ENCODE measurements around the gene ISOC1. TPM values are rescaled to one million over a fixed set of nuclear protein-coding genes. Genes with fewer than 3 reads are reported as not detected.
A peak's percentile ranks its signal among the peaks of the same experiment; 100 is the strongest.

Gene ISOC1
- polyA plus RNA-seq (ENCODE audit: insufficient read depth in 1 of 5, insufficient read length in 5 of 5, low replicate concordance in 1 of 5), result 10 to 100 TPM; 41.2 to 49.5 (median 44.3) TPM
- long read RNA-seq, donor 1, transcript ISOC1-201 (5 exons, 1,940 nt), result major isoform, 36 of 36 reads
- long read RNA-seq, donor 1, partial matches to known transcripts, result 0 of 36 reads
- long read RNA-seq, donor 1, other reads (novel, unspliced or antisense), result 0 of 36 reads
- long read RNA-seq, donor 2, transcript ISOC1-201 (5 exons, 1,940 nt), result major isoform, 14 of 14 reads
- long read RNA-seq, donor 2, partial matches to known transcripts, result 0 of 14 reads
- long read RNA-seq, donor 2, other reads (novel, unspliced or antisense), result 0 of 14 reads
- long read RNA-seq, donor 3, transcript ISOC1-201 (5 exons, 1,940 nt), result major isoform, 24 of 24 reads
- long read RNA-seq, donor 3, partial matches to known transcripts, result 0 of 24 reads
- long read RNA-seq, donor 3, other reads (novel, unspliced or antisense), result 0 of 24 reads
- long read RNA-seq, donor 4, transcript ISOC1-201 (5 exons, 1,940 nt), result major isoform, 19 of 19 reads
- long read RNA-seq, donor 4, partial matches to known transcripts, result 0 of 19 reads
- long read RNA-seq, donor 4, other reads (novel, unspliced or antisense), result 0 of 19 reads
- long read RNA-seq, donor 5, transcript ISOC1-201 (5 exons, 1,940 nt), result major isoform, 34 of 34 reads
- long read RNA-seq, donor 5, partial matches to known transcripts, result 0 of 34 reads
- long read RNA-seq, donor 5, other reads (novel, unspliced or antisense), result 0 of 34 reads
- long read RNA-seq, donor 6, transcript ISOC1-201 (5 exons, 1,940 nt), result major isoform, 34 of 34 reads
- long read RNA-seq, donor 6, partial matches to known transcripts, result 0 of 34 reads
- long read RNA-seq, donor 6, other reads (novel, unspliced or antisense), result 0 of 34 reads
- long read RNA-seq, donor 7, transcript ISOC1-201 (5 exons, 1,940 nt), result major isoform, 27 of 27 reads
- long read RNA-seq, donor 7, partial matches to known transcripts, result 0 of 27 reads
- long read RNA-seq, donor 7, other reads (novel, unspliced or antisense), result 0 of 27 reads
- long read RNA-seq, donor 8, transcript ISOC1-201 (5 exons, 1,940 nt), result major isoform, 7 of 7 reads
- long read RNA-seq, donor 8, partial matches to known transcripts, result 0 of 7 reads
- long read RNA-seq, donor 8, other reads (novel, unspliced or antisense), result 0 of 7 reads

DNA sequence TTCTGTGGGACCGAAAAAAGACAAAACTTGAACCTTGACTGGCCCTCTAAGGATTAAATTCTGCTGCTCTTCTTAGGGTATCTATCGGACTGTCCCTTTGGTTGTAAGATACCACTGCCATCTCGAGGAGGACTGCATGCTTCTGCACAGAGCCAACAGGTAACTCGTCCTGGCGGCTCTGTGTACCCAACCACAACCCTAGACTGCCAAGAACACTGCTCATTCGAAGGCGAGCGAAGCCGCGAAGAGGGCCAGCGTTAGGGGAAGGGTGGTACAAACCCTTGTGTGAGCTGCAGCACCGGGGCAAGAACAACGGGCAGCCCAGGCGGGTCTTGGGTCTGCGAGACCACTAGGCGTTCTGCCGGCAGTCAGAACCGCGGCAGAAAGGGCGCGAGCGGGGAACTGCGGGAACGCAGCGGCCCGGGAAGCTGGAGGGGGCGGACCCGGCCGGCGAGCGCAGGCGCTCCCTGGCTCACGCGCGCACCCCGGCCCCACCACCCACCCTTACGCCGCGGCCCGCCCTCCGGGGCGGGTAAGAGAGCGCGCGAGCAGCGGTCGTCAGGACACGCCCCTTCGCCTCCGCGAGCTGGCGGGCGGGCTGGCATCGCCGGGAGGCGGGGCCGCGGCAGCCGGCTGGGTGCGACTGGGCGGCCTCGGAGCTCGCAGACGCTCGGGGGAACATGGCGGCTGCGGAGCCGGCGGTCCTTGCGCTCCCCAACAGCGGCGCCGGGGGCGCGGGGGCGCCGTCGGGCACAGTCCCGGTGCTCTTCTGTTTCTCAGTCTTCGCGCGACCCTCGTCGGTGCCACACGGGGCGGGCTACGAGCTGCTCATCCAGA is at the start of gene ISOC1:
TSS of gene ISOC1 (plus strand) at position 663 of the 837 bp plus-strand sequence. CDS start at position 681, 18 bp downstream.
- peak; percentile 93 to 94 for DNase-seq

DNA sequence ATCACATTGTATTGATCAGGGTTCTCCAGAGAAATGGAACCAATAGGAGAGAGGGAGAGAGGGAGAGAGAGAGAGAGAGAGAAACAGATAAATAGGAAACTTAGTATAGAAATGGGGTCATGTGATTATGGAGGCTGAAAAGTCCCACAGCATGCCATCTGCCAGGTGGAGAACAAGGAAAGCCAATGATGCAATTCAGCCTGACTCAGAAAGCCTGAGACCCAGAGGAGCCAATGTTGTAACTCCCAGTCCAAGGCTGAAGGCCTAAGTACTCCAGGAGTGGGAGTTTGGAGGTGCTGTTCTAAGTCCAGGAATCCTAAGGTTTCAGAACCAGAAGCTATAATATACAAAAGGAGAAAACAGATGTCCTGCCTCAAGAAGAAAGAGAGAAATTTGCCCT is 48.4 kb upstream of the ISOC1 start:
- DNase-seq, result no peak

DNA sequence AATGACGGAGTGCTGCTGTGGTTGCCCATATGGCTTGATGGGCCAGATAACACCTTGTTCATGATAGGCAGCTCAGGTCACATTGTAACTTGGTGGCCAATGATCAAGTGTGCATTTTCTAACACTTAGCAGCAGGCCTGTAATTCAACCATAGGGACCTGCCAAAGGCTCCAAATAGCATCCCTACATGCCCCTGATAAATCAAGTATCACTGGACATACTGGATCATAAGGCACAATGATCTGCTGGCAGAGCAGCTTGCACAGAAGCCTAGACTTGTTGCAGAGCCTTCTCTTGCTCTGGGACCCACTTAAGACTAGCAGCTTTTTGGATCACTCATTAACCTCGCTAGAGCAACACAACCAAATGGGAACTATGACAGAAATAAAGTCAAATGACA is 46.0 kb upstream of the ISOC1 start:
- no peak for DNase-seq

DNA sequence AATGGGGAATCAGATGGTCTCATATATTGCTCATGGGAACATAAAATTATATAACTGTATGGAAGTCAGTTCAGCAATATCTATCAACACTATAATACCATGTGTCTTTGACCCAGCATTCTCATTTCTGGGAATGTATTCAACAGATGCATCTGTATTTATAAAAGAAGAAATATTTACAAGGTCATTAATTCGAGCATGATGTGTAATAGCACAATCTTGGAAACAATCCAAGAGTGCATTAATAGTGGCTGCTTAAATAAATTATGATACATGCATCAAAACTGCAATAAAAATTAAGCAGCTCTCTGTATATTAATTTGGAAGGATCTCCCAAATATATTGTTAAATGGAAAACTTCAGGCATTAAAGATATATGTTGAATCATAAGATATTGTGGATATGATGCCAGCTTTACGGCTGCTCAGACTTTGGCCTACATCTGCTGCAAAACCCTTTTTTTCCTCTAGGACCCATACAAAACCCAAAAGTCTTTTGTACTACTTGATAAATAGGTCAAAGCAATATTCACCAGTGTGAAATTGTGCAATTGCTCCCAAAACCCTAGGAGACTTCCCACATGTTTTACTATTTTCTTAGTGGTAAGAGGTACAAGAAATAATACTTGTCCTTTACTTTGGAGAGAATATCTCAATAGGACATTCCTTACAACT is 45.3 kb upstream of the ISOC1 start:
- DNase-seq, result no peak

DNA sequence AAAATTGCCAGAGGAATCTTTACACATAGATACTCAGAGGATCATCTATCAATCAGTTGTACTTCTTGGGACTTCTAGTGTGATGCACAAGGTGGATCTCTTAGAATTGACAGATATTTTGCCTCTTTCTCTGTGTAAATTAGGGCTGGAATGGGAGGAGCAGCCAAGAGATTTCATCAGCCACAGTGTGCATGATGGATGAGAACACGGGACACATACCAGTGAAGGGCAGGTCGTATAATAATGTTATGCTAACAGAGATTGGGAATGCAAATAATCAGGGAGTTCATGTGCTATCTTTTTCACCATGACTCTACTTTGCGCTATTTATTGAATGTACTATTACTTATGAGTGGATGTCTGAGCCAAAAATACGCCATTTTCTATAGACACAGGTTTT is 43.3 kb upstream of the ISOC1 start:
- no peak for DNase-seq

DNA sequence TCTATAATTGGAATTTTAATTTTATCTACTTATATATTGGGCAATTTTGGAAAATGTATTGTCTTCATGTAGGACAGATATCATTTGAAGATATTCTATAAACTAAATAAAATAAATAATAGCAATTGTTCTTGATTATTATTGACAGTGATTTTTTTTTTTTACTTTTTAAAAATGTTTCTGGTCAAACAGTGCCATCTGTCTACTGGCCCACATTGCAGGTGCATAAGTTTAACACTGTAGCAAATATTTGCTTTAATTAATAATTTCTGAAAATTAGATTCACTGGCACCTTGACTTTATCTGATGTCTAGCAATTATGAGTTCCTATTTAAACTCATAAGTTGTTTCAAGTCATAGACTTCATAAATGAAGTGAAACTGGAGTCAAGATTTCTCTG is 41.1 kb upstream of the ISOC1 start:
- no peak for DNase-seq

DNA sequence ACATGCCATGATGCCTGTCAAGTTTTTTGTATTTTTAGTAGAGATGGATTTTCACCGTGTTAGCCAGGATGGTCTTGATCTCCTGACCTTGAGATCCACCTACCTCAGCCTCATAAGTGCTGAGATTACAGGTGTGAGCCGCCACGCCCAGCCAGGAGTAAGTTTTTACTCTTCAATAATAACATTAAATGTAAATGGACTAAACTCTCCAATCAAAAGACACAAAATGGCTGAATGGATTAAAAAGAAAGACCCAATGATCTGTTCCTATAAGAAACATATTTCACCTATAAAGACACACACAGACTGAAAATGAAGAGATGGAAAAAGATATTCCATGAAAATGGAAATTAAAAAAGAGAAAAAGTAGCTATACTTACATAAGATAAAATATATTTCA is 37.2 kb upstream of the ISOC1 start:
- DNase-seq, result no peak

DNA sequence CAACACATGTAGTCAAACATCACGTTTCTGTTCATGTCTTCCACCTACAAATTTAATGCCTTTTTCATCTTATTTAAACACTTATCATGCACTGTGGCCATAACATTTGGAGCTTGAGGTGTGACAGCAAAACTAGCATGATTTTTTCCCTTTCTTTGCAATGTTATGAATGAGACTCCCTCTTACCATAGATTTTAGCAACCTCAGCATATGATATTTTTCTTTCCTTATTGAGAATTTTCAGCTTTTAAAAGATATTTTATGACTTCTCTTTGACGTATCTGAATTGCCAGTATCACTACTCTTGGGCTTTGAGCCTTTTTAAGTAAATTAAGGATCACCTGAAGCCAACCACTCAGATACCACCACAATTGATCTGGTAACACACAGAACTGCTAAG is 32.7 kb upstream of the ISOC1 start:
- DNase-seq, result no peak

DNA sequence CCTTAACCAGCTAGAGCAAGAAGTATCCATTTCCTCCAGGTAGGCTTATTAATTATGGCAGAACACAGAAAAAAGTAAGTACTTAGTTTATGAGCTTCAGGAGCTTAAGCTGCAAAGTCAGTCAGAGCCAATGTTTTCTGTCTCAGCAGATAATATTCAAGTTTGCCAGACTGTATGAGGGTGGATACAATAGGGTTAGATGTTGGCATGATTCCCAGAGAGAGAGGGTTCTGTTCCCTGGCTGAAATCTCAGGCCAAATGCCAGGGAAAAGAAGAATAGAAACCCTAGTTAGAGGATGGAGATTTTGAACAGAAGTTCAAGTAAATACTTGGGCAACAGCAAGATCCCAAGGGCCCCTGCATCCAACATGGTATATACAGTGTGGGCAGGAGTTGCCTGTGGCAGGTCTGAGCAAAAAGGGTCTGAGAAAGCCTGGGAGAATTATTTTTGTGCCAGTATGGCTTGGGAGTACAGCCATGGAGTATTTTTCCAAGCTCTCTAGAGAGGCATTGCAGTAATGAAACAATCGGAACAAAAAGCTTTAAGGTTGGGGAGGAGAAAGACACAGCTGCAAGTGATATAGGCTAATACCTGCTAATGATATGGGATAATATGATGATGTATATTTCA is 31.0 kb upstream of the ISOC1 start:
- DNase-seq, result peak; percentile 16 to 20

DNA sequence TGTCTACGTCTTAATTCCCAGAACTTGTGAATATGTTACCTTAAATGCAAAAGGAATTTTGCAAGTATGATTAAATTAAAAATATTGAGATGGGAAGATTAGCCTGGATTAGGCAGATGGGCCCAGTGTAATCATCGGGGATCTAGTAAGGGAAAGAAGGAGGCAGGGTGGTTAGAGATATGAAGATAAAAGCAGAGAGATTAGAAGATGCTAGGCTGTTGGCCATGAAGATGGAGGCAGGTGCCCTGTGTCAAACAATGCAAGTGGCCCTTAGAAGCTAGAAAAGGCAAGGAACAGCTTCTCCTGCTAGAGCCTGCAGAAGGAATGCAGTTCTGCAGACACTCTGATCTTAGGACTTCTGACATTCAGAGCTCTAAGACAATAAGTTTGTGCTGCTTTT is 28.8 kb upstream of the ISOC1 start:
- no peak for DNase-seq

DNA sequence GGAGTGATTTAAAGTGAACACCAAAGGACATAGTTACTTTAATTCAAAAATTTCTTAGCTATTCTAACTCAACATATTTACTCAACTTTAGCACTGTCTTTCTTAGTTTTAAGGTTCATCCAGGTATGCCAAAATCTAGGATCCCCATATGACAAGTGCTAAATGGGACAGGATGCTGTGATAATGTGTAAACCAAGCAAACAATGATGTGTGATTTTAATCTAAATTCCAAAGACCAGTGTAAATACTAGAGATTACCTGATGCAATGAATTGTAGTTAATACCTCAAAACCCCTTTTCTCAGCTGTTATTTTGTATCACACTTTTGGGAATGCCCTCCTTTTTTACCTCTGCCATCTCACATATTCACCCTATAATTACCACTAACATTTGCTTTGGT is 26.8 kb upstream of the ISOC1 start:
- DNase-seq, result no peak

DNA sequence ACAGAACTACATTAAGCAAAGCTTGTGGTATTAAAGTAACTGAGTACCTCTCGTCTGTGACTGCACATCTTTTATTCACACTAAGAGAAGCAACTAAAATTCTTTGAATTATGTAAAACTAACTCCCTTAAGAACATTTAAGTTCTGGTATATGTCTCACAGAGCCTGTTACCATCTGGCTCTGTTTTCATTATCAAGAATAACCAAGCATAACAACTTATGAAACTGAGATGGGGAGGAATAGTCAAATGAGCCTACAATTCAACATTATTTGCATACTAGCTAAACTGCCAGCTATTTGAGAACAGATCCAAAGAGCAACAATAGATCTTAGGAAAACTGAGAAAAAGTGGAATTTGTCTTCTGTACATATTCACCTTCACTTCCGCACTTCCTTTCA is 25.3 kb upstream of the ISOC1 start:
- no peak for DNase-seq

DNA sequence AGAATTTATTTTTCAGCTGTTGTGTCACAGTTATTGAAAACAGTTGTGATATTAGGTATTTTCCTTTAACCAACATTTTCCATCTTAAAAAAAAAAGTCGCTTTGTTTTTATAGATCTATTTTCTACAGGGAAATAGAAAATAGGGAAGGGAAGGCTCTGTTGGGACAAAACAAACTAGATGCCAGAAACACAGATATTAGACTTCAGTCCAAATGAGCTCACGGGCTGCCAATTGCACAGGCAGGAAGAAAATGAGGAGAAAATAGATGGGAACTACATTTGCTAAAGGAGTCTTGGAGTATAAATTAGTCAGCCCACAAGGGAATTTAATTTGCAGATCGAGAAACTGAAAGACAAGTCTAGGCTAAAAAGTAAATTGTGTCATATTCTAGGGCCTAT is 21.4 kb upstream of the ISOC1 start:
- DNase-seq, result no peak

DNA sequence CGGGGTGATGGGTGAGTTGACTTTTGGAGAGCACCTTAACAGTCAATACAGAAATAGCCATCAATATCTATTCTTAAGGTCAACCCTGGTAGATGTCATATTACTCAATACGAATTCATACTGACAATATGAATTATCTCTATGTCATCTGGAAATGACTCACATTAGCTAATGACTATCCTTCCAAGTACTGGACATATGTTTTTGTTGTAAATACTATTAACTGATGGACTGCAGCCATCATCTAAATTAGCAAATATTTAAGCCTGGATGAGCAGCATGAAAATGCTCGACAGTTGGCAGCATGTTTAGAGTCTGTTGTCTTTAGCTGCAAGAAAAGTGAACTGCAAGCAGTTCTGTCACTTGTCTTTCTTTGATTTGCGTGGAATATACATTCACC is 19.6 kb upstream of the ISOC1 start:
- no peak for DNase-seq

DNA sequence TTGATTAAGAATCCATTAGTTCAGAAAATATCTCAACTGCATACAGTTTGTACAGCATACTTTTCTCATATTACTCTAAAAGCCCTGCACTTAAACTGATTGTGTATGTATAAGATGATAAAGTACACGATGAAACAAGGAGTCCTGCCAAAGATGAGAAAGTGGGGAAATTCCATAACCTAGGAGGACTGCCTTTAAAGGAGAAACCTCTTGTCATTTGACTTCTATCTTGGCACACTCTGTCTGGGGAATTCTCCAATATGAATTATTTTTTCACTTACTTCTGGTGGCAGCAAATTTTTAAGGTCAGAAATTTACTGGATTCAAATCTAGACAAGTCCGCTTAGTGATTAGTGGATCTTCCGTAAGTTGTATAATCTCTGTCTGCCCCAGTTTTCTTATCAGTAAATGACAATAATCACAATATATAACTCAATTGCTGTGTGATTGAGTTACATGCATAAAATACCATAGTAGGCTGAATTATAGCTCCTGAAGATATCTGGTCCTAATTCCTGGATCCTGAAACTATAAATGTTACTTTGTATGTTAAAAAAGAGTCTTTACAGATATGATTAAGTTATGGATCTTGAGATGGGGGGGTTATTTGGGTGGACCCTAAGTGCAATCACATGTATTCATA is 17.0 kb upstream of the ISOC1 start:
- no peak for DNase-seq

DNA sequence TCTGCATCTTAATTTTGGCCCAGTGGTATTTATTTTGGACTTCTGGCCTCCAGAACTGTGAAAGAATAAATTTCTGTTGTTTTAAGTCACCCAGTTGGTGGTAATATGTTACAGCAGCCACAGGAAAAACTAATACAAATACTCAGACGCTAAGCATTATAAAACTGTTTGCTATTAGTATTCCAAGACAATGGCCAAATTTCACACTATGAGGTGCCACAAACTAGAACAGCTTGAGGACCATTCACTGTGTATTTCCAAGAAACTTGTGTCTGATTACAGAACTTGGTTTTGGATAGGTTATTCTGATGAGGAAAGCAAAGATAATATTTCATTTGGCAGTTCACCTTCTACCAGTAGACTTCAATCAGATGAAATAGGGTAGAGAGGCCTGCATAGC is 16.3 kb upstream of the ISOC1 start:
- no peak for DNase-seq

DNA sequence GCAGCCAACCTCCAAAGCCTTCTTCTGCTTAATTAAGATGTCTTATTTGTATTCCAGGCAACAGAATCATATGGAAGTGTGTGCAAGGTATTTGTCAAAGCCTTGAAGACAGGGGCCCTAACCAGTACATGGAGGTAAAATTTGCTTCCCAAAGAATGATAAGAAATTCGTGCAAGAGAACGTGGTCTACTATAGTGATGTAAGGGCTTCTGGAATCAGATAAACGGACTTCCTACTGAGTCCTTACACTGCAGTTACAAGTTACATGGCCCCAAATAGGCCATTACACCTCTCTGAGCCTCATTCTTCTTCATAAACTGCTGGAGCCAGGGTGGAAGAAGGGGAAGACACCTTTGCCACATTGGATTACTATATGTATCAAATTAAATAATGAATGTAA is 15.9 kb upstream of the ISOC1 start:
- no peak for DNase-seq

DNA sequence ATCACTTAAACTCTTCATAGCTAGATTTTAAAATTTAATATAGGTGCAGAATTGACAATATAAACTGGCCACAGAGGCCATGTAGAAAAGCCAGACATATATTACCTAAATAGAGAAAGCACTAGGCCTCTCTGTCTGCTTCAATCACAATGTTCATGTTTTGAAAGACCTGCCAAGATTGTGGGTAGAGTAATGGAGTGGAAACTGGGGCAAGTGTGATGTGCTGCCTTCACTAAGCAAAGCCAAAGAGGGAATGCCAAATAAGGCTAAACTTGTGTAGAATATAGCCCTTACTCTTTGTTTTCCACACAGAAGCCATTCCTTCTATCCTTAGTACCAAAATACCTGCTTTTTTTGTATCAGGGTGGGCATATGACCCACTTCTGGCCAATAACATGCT is 15.1 kb upstream of the ISOC1 start:
- no peak for DNase-seq

DNA sequence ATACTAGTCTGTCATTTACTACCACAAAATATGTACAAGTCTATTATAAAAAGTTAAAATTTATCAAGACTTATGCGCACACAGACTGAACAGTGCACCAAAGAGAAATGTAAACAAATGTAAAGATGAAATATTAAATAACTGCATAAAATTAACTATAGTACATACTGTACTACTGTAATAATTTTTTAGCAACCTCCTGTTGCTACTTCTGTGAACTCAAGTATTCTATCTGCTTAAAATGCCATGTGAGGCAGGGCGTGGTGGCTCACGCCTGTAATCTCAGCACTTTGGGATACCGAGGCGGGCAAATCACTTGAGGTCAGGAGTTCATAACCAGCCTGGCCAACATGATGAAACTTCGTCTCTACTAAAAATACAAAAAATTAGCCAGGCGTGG is 13.8 kb upstream of the ISOC1 start:
- no peak for DNase-seq
